ENCODE results near the gene SEC63. TPM values are rescaled to one million over a fixed set of nuclear protein-coding genes. Genes with fewer than 3 reads are reported as not detected.

Gene SEC63
- total and polyA plus RNA-seq, 4 donors: 20.7 to 69.4 (median 27.4) TPM

- H3K9me3 ChIP-seq (ENCODE audit: control insufficient read depth in 4 of 4, low read length in 3 of 4): no peaks in the 10 kb centered on the region
- DNase-seq (ENCODE audit: low spot score): peak; percentile 88
- no peaks in the 10 kb centered on the region for H3K27me3 ChIP-seq (ENCODE audit: control insufficient read depth in 4 of 4, insufficient read depth in 4 of 4, low read length in 3 of 4)
- peak overlapping the region; percentile 38 to 80 (median 54) for H3K4me3 ChIP-seq (ENCODE audit: low read depth in 1 of 3, low read length in 3 of 3)
- TF ChIP-seq TAF1 (conservative IDR thresholded peaks at IDR 0.05) (no peak), EGR1 (IDR thresholded peaks at IDR 0.05; ENCODE audit: low read depth in 2 of 2) (no peak), YY1 (IDR thresholded peaks at IDR 0.05) (peak; percentile 46), RXRA (IDR thresholded peaks at IDR 0.05) (peak in 1 of 2 donors; percentile 11), ATF3 (IDR thresholded peaks at IDR 0.05) (no peak), SP1 (IDR thresholded peaks at IDR 0.05) (no peak), MAX (IDR thresholded peaks at IDR 0.05) (no peak), RAD21 (IDR thresholded peaks at IDR 0.05) (peak; percentile 94 to 98), HNF4G (IDR thresholded peaks at IDR 0.05) (peak; percentile 51), FOXA1 (IDR thresholded peaks at IDR 0.05) (no peak), NR2F2 (IDR thresholded peaks at IDR 0.05) (no peak), FOXA2 (IDR thresholded peaks at IDR 0.05) (no peak), ZBTB33 (IDR thresholded peaks at IDR 0.05) (no peak), HNF4A (conservative IDR thresholded peaks at IDR 0.05) (peak; percentile 78 to 89), GABPA (IDR thresholded peaks at IDR 0.05 in 1 of 2, conservative IDR thresholded peaks at IDR 0.05 in 1 of 2) (peak; percentile 45 to 74), JUND (IDR thresholded peaks at IDR 0.05) (no peak)
- TF ChIP-seq, protein P1, sequence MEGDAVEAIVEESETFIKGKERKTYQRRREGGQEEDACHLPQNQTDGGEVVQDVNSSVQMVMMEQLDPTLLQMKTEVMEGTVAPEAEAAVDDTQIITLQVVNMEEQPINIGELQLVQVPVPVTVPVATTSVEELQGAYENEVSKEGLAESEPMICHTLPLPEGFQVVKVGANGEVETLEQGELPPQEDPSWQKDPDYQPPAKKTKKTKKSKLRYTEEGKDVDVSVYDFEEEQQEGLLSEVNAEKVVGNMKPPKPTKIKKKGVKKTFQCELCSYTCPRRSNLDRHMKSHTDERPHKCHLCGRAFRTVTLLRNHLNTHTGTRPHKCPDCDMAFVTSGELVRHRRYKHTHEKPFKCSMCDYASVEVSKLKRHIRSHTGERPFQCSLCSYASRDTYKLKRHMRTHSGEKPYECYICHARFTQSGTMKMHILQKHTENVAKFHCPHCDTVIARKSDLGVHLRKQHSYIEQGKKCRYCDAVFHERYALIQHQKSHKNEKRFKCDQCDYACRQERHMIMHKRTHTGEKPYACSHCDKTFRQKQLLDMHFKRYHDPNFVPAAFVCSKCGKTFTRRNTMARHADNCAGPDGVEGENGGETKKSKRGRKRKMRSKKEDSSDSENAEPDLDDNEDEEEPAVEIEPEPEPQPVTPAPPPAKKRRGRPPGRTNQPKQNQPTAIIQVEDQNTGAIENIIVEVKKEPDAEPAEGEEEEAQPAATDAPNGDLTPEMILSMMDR (IDR thresholded peaks at IDR 0.05; ENCODE audit: low read depth, low read length, missing input control): peak; percentile 90
- TF ChIP-seq, protein P2, sequence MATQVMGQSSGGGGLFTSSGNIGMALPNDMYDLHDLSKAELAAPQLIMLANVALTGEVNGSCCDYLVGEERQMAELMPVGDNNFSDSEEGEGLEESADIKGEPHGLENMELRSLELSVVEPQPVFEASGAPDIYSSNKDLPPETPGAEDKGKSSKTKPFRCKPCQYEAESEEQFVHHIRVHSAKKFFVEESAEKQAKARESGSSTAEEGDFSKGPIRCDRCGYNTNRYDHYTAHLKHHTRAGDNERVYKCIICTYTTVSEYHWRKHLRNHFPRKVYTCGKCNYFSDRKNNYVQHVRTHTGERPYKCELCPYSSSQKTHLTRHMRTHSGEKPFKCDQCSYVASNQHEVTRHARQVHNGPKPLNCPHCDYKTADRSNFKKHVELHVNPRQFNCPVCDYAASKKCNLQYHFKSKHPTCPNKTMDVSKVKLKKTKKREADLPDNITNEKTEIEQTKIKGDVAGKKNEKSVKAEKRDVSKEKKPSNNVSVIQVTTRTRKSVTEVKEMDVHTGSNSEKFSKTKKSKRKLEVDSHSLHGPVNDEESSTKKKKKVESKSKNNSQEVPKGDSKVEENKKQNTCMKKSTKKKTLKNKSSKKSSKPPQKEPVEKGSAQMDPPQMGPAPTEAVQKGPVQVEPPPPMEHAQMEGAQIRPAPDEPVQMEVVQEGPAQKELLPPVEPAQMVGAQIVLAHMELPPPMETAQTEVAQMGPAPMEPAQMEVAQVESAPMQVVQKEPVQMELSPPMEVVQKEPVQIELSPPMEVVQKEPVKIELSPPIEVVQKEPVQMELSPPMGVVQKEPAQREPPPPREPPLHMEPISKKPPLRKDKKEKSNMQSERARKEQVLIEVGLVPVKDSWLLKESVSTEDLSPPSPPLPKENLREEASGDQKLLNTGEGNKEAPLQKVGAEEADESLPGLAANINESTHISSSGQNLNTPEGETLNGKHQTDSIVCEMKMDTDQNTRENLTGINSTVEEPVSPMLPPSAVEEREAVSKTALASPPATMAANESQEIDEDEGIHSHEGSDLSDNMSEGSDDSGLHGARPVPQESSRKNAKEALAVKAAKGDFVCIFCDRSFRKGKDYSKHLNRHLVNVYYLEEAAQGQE (IDR thresholded peaks at IDR 0.05): no peak
- WGBS: 8% methylated on average over 52 of the region's 52 CpGs
- H3K4me1 ChIP-seq (ENCODE audit: control insufficient read depth in 4 of 4, insufficient read depth in 4 of 4, low read length in 3 of 4): peaks cover 2 to 11% (median 4%) of the 10 kb centered on the region in 4 donors
- H3K27ac ChIP-seq (ENCODE audit: low read depth in 1 of 2, low read length in 2 of 2): no peak overlapping the region
- no peaks in the 10 kb centered on the region for H3K36me3 ChIP-seq (ENCODE audit: control insufficient read depth in 4 of 4, insufficient read depth in 3 of 4, low read depth in 1 of 4, low read length in 3 of 4)
- peak overlapping the region; percentile 64 to 71 for H3K9ac ChIP-seq (ENCODE audit: low read depth in 1 of 2, low read length in 2 of 2)
Observed at GRCh38 chr6:107847844-107848802, 109.9 kb downstream of the SEC63 start.

Measured in liver (tissue), 9 donors.